ENCODE measurements around the gene KRTAP3-1. TPM values are rescaled to one million over a fixed set of nuclear protein-coding genes. Genes with fewer than 3 reads are reported as not detected.
A peak's percentile ranks its signal among the peaks of the same experiment; 100 is the strongest.

Gene KRTAP3-1
- total and polyA plus RNA-seq, 9 of the 15 experiments (the other 6 are each of a cell fraction or from before 2014, with no cell fraction given), result not detected

DNA sequence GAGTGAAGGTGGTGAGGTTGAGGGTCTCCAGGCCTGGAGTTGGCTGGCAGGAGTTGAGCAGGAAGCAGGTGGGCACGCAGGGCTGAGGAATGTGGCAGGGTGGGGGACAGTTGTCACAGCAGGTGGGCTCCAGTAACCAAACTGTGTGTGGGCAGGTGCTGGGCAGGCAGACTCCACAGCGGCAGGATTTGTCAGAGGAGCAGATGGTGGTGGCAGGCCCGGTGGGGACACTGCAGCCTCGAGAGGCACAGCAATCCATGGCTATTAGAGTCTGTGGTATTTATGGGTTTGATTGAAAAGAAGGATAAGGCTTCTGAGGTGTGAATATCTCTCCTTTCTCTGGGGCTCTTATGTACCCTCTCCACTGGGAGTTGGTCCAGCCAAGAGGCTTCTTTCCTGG is 15.1 kb downstream of the KRTAP3-1 start, which contains the start of gene KRTAP3-3 (continued):
- no peak for TF ChIP-seq ZFP1 (CRISPR knock-in tag; IDR thresholded peaks at IDR 0.05)
- no peak for TF ChIP-seq ZNF668 (CRISPR knock-in tag; IDR thresholded peaks at IDR 0.05)
- no peak for TF ChIP-seq KLF1 (tag; IDR thresholded peaks at IDR 0.05)
- no peak for TF ChIP-seq HSF4 (CRISPR knock-in tag; IDR thresholded peaks at IDR 0.05; ENCODE audit: borderline replicate concordance)

DNA sequence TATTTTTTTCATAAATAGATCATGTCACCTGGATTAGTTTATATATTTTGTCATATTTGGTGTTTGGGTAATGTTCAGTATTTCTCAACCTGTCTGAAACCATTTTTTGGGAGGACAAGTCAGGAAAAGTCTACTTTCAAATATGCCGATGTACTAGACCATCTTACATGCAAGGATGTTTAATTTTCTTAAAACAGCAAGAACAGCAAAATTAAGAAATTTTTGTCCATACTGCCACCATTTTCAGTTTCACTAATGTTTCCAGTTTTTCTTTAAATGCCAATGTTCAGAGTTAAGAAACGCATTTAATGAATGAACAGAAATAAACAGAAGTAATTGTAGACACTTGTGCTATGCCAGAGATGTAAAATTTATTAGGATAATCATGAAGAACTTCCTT is 15.8 kb downstream of the KRTAP3-1 start:
- ATAC-seq, result no peak
- 0% methylated on average over 2 of the region's 2 CpGs for WGBS (ENCODE audit: insufficient coverage, low coverage, missing lambda C conversion rate)
- BruUV-seq (replicated peaks), result no TSS peak

More for the DNA sequence above, 15.8 kb downstream of the KRTAP3-1 start:
- TF ChIP-seq ZNF316 (IDR thresholded peaks at IDR 0.05), result 0 out of 2 replicates have a peak, but pooled peaks have one; percentile 6
- TF ChIP-seq, protein P1, sequence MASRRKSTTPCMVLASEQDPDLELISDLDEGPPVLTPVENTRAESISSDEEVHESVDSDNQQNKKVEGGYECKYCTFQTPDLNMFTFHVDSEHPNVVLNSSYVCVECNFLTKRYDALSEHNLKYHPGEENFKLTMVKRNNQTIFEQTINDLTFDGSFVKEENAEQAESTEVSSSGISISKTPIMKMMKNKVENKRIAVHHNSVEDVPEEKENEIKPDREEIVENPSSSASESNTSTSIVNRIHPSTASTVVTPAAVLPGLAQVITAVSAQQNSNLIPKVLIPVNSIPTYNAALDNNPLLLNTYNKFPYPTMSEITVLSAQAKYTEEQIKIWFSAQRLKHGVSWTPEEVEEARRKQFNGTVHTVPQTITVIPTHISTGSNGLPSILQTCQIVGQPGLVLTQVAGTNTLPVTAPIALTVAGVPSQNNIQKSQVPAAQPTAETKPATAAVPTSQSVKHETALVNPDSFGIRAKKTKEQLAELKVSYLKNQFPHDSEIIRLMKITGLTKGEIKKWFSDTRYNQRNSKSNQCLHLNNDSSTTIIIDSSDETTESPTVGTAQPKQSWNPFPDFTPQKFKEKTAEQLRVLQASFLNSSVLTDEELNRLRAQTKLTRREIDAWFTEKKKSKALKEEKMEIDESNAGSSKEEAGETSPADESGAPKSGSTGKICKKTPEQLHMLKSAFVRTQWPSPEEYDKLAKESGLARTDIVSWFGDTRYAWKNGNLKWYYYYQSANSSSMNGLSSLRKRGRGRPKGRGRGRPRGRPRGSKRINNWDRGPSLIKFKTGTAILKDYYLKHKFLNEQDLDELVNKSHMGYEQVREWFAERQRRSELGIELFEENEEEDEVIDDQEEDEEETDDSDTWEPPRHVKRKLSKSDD (conservative IDR thresholded peaks at IDR 0.05; ENCODE audit: low read length), result no peak
- Histone ChIP-seq H3K27ac (ENCODE audit: extremely low read depth, low read depth, low read length) (no peak overlapping the region), H4K20me1 (replicated peaks; ENCODE audit: control insufficient read depth, insufficient read depth, low read length) (no peaks in the 10 kb centered on the region), H3K9ac (ENCODE audit: insufficient read depth in 1 of 2, low read depth in 2 of 2, low read length in 2 of 2) (no peak overlapping the region), H3K4me3 (no peak overlapping the region), H3K9me1 (ENCODE audit: control insufficient read depth, insufficient read depth, low read length) (no peaks in the 10 kb centered on the region), H3K4me1 (replicated peaks in 1 of 2; ENCODE audit: control insufficient read depth in 2 of 2, insufficient read depth in 2 of 2, low read length in 2 of 2) (no peaks in the 10 kb centered on the region), H3K79me2 (ENCODE audit: control insufficient read depth, insufficient read depth, low read length) (no peaks in the 10 kb centered on the region), H3K27me3 (ENCODE audit: control insufficient read depth in 2 of 2, insufficient read depth in 2 of 2, low read length in 2 of 2) (no peaks in the 10 kb centered on the region; a peak in 1 of 5 replicates), H3K9me3 (replicated peaks; ENCODE audit: control insufficient read depth, insufficient read depth, low read depth, low read length) (no peaks in the 10 kb centered on the region), H3K36me3 (ENCODE audit: control insufficient read depth, insufficient read depth, low read length) (no peaks in the 10 kb centered on the region), H3K4me2 (ENCODE audit: insufficient read depth, low read length) (no peak overlapping the region), H2AFZ (ENCODE audit: low read depth, low read length) (no peak overlapping the region)
- no peak for DNase-seq (ENCODE audit: extremely low read depth in 1 of 4, low spot score in 3 of 4)
- intact Hi-C loops (cut with micrococcal nuclease), result no loop called here
- in situ Hi-C loops (cut with MboI), result no loop called here
- CTCF ChIA-PET (ENCODE audit: low intra/inter-chr PET ratio), result no interaction called here
- POLR2A ChIA-PET, result interaction anchor here (1.3 kb wide), 1 partner anchor 20 kb away, joined by 5 read pairs; no protein-coding TSS in a partner anchor
- no peak for FAIRE-seq
